Renal pelvis (tissue), 4 donors: ENCODE data around the gene PCBD1. TPM values are rescaled to one million over a fixed set of nuclear protein-coding genes. Genes with fewer than 3 reads are reported as not detected.

ENCODE experiments used
- DNase-seq: peaks from one replicate; pipeline ENCODE4 v3.0.0-alpha.2; 2013
- polyA plus RNA-seq, 3 donors: library from polyadenylated mRNA; unstranded; fragments of 120-200 nt; gene quantifications; one replicate each; pipeline ENCODE4 v1.2.1, GENCODE V29; 2013; ENCODE audit not compliant: insufficient read length in 3 of 3

Gene PCBD1
- polyA plus RNA-seq, 3 donors = 114 to 131 (median 128) TPM

DNA sequence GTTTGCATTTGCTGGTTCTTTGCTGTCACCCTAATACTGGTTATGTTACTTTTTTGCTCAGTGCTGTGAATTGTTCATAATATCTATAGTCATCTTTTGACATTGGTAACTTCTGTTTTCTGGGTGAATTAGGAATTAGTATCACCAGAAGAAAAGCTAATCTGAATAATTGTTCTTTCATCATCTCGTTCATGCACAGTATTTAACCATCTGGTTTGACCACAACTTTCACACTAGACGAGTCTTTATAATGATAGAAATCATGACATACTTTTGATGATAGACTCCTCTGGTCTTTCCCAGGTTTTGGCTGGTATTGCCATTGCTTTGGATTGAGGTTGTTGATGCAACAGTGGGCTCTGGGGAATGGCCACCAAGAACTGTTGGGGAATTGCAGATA, 47.5 kb downstream of the PCBD1 start:
- DNase-seq = no peak

DNA sequence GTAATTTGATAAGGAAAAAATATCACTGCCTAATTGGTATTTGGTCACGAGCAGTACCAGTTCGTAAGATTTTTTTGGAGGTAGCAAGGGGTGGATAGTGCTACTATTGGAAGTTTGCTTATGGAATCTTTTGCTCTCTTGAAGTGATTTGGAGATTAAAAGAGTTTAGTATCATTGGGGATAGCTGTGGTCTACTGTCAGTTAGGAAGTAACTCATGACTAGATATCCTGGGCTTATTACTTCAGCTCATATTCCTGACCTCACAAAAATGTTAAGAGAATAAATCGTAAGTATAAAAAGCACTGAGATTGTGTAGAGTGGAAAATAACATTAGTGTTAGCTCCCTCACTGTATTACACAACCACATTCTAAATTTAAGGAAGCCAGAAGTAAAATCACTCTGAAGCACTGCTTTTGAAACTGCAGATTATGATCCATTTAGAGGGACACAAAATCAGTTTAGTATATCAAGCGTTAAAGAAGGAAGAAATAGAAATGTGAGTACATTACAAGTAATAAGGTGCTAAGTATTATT, 50.0 kb downstream of the PCBD1 start:
- DNase-seq = no peak

DNA sequence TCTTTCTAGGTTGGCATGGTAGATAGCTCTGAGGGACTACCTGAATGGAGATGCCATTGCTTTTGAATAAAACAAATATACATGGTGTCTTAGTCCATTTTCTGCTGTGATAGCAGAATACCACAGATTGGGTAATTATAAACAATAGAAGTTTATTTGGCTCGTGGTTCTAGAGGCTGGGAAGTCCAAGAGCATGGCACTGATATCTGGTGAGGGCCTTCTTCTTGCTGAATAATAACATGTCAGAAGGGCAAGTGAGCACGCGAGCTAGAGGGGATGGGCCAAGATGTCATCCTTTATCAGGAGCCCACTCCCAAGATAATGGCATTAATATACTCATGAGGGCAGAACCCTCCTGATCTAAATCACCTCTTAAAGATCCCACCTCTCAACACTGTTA, 50.7 kb downstream of the PCBD1 start:
- DNase-seq = no peak

DNA sequence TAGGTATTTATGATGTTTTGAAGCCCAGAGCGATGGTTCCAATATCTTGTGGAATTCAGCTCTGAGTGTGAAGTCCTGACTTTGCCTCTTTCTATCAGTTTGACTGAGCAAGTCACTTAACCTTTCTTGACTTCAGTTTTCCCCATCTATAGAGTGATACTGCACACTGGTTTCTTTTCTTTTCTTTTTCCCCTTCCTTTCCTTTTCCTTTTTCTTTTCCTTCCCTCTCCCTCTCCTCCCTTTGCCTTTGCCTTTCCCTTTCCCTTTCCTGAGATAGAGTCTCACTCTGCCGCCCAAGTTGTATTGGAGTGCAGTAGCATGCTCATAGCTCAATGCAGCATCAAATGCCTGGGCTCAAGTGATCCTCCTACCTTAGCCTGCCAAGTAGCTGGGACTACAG, 52.0 kb downstream of the PCBD1 start:
- no peak for DNase-seq

DNA sequence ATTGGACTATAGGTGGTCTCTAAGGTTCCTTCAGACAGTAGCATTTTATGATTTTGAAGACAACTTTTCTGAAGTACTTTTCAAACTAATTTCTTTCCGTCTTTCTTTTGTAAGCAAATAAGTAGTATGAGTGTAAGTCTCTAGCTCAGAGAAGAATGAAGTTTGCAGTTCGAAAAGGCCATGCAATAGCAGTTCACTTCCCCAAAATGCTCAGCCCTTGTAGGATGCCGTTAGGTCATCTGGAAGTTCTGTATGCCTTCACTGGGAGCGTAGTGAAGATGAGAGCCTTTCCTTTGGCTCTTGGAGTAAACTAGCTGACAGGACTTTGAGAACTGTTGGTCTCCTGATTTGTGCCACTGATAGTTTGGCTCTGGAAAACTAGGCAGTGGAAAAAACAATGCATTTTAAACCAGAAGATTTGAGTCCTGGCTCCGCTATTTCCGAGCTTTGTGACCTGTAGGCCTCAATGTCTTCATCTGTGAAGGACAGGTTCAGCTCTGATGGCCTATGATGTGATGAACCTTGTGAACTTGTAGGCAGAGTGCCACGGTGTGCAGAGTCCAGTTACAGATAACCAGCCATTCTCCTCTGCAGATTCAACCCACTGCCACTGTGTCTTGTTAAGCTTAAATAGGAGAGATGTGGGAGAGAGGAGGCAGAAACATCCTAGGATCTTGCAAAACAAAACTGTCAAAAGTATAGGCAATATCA, 53.8 kb downstream of the PCBD1 start:
- no peak for DNase-seq

DNA sequence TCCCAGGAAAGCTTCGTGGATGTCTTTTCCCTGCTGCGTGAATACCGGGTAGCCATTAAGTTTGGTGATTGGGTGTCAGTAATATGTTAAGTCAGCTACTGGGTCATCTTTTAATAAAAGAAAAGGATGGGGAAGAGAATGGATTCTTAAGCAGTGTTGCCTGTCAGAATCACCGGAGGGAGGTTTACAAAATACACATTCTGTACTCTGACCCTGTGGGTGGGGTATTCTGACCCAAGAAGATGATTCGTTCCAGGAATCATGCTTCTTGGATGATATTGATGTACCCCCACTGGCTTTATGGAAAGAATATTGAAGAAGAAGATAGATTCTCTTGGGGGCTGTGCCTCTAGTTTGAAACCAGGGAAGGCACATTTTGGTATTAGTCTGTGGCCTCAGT, 54.3 kb downstream of the PCBD1 start:
- DNase-seq = no peak

DNA sequence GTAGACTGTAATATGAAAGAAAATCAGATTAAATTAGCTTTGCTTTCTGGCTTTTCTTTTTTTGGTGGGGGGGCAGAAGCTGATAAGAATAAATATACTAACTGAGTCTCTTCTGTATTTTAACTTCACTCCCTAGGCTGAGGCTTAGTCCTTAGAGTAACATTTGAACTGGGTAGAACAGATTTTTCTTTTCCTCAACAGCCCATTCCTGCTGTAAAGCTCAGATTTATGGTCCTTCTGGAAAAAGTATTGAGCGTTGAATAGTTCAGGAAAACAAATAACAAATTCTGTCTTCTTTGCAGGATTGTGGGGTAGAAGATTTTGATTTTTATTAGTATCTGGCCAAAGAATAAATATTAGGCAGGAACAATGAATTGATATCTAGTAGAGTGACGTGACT, 54.8 kb downstream of the PCBD1 start:
- no peak for DNase-seq

Other genes starting within 250 kb of the PCBD1 start
- gene ADAMTS14, start 216.1 kb downstream of the PCBD1 start, polyA plus RNA-seq = 1 to 10 TPM; 1.2 to 2.5 (median 1.6) TPM
- gene TBATA, start 103.2 kb downstream of the PCBD1 start, polyA plus RNA-seq = under 1 TPM in 1 of 3 donors, not detected in 2; 0.20 TPM
- gene SGPL1, start 72.6 kb downstream of the PCBD1 start, polyA plus RNA-seq = 10 to 100 TPM; 54.3 to 74.2 (median 70.8) TPM